Sigmoid colon (tissue), 7 donors: ENCODE data around the gene TBC1D19. TPM values are rescaled to one million over a fixed set of nuclear protein-coding genes. Genes with fewer than 3 reads are reported as not detected.

Experiments
- DNase-seq: peaks from one replicate; pipeline ENCODE4 v3.0.0-alpha.2; 2019
- H3K27ac ChIP-seq, 4 donors: fragments of 200-600 bp; sonication (generic); one replicate each; pipeline ENCODE4 v1.5.1; 2016 to 2019; ENCODE audit warnings: mild to moderate bottlenecking in 1 of 4
- H3K27me3 ChIP-seq, 3 donors: fragments of 200-600 bp; sonication (generic); one replicate each; pipeline ENCODE4 v1.5.1; 2019; ENCODE audit warnings: mild to moderate bottlenecking in 1 of 3
- H3K36me3 ChIP-seq, 4 donors: fragments of 200-600 bp; sonication (generic); one replicate each; pipeline ENCODE4 v1.5.1; 2016 to 2019
- H3K4me1 ChIP-seq, 4 donors: fragments of 200-600 bp; sonication (generic); one replicate each; pipeline ENCODE4 v1.5.1; 2017 to 2019
- H3K4me3 ChIP-seq, 4 donors: fragments of 200-600 bp; sonication (generic); one replicate each; pipeline ENCODE4 v1.5.1; 2017 to 2019; ENCODE audit warnings: mild to moderate bottlenecking in 2 of 4, moderate library complexity in 1 of 4
- H3K9me3 ChIP-seq, 4 donors: fragments of 200-600 bp in 3 of 4; sonication (generic) in 3 of 4; one replicate each; pipeline versions ENCODE4 v1.5.1 to v1.6.1; 2013 to 2019
- CTCF ChIP-seq, 4 experiments: fragments of 450-650 bp in 3 of 4; fragments of 200-600 bp in 1 of 4; IDR thresholded peaks; one replicate each; pipeline ENCODE4 v1.5.1; 2016 to 2019; ENCODE audit warnings: antibody characterized with exemption in 4 of 4, mild to moderate bottlenecking in 3 of 4, moderate library complexity in 2 of 4
- EP300 ChIP-seq, 4 donors: sonication (generic); formaldehyde crosslinking; IDR thresholded peaks; one replicate each; pipeline ENCODE4 v1.6.1; 2017; ENCODE audit warnings: antibody characterized with exemption in 4 of 4
- POLR2A ChIP-seq, 2 donors: fragments of 450-650 bp; IDR thresholded peaks; one replicate each; pipeline ENCODE4 v1.6.1; 2016; ENCODE audit warnings: antibody characterized with exemption in 2 of 2, mild to moderate bottlenecking in 2 of 2, moderate library complexity in 2 of 2
- POLR2AphosphoS5 ChIP-seq, 4 donors: sonication (generic); formaldehyde crosslinking; IDR thresholded peaks; one replicate each; pipeline ENCODE4 v1.6.1; 2017; ENCODE audit warnings: antibody characterized with exemption in 4 of 4
- WGBS, 2 donors: extraction: QIAGEN DNeasy Blood & Tissue Kit; methylation state at CpG; one replicate each; pipeline ENCODE4 v1.1.7; 2013; 5-methylcytosine and 5-hydroxymethylcytosine counted together
- intact Hi-C: fragments of 100-400 bp; cut with DNase I; formaldehyde crosslinking; loops from one replicate; pipeline ENCODE4 v1.15.1; 2023
- polyA plus RNA-seq, 3 donors: library from polyadenylated mRNA; stranded (reverse); fragments of 200-250 nt; gene quantifications; one replicate each; pipeline ENCODE4 v1.2.3, GENCODE V29; 2013
- total RNA-seq, 4 donors: library from RNA; depleted of rRNA; stranded (reverse); fragments of >200 nt; gene quantifications; one replicate each; pipeline ENCODE4 v1.1.0, GENCODE V29; 2016
- donor health status: healthy with polysubstance abuse.
- donor health status: Bipolar disorder and iron deficiency.
- donor health status: healthy.

Gene TBC1D19
- total and polyA plus RNA-seq, 7 donors: 1.4 to 31.8 (median 21.6) TPM

GRCh38 chr4:26724534-26724933 is 140.7 kb downstream of the TBC1D19 start:
- Histone ChIP-seq H3K27me3 (no peaks in the 10 kb centered on the region), H3K27ac (no peak overlapping the region), H3K9me3 (no peaks in the 10 kb centered on the region), H3K4me1 (no peaks in the 10 kb centered on the region), H3K4me3 (no peak overlapping the region), H3K36me3 (peaks cover 0 to 5% (median 0%) of the 10 kb centered on the region in 4 donors)
- no peak for TF ChIP-seq POLR2AphosphoS5 (IDR thresholded peaks at IDR 0.05)
- no peak for TF ChIP-seq EP300 (IDR thresholded peaks at IDR 0.05)
- no peak for TF ChIP-seq CTCF (IDR thresholded peaks at IDR 0.05)
- TF ChIP-seq POLR2A (IDR thresholded peaks at IDR 0.05): no peak
- intact Hi-C loops: loop anchor here (5.0 kb wide), 3 partner anchors 307 to 697 kb away; no protein-coding TSS in a partner anchor
- DNase-seq: no peak

GRCh38 chr4:26726655-26727387 is 142.9 kb downstream of the TBC1D19 start:
- TF ChIP-seq EP300 (IDR thresholded peaks at IDR 0.05): no peak
- no peak for TF ChIP-seq POLR2AphosphoS5 (IDR thresholded peaks at IDR 0.05)
- TF ChIP-seq POLR2A (IDR thresholded peaks at IDR 0.05): no peak
- TF ChIP-seq CTCF (IDR thresholded peaks at IDR 0.05): no peak
- no peak overlapping the region for H3K4me3 ChIP-seq
- H3K27ac ChIP-seq: no peak overlapping the region
- intact Hi-C loops: no loop called here
- no peaks in the 10 kb centered on the region for H3K27me3 ChIP-seq
- peaks cover 0 to 5% (median 4%) of the 10 kb centered on the region in 4 donors for H3K36me3 ChIP-seq
- no peak for DNase-seq
- H3K4me1 ChIP-seq: no peaks in the 10 kb centered on the region
- WGBS, 2 donors: 93 to 94% methylated on average over 6 of the region's 6 CpGs
- no peaks in the 10 kb centered on the region for H3K9me3 ChIP-seq

GRCh38 chr4:26727844-26728243 is 144.0 kb downstream of the TBC1D19 start:
- Histone ChIP-seq H3K9me3 (no peaks in the 10 kb centered on the region), H3K27me3 (no peaks in the 10 kb centered on the region), H3K4me3 (no peak overlapping the region), H3K36me3 (peaks cover 0 to 5% (median 4%) of the 10 kb centered on the region in 4 donors), H3K27ac (no peak overlapping the region), H3K4me1 (no peaks in the 10 kb centered on the region)
- intact Hi-C loops: no loop called here
- no peak for TF ChIP-seq CTCF (IDR thresholded peaks at IDR 0.05)
- TF ChIP-seq POLR2A (IDR thresholded peaks at IDR 0.05): no peak
- no peak for TF ChIP-seq EP300 (IDR thresholded peaks at IDR 0.05)
- no peak for TF ChIP-seq POLR2AphosphoS5 (IDR thresholded peaks at IDR 0.05)
- no peak for DNase-seq

- Histone ChIP-seq H3K36me3 (peaks cover 0 to 5% (median 4%) of the 10 kb centered on the region in 4 donors), H3K27ac (no peak overlapping the region), H3K4me3 (no peak overlapping the region), H3K9me3 (no peaks in the 10 kb centered on the region), H3K4me1 (no peaks in the 10 kb centered on the region), H3K27me3 (no peaks in the 10 kb centered on the region)
- 65 to 79% methylated on average over 3 of the region's 3 CpGs for WGBS, 2 donors
- DNase-seq: no peak
- intact Hi-C loops: no loop called here
- TF ChIP-seq CTCF (IDR thresholded peaks at IDR 0.05) (no peak), EP300 (IDR thresholded peaks at IDR 0.05) (no peak), POLR2A (IDR thresholded peaks at IDR 0.05) (no peak), POLR2AphosphoS5 (IDR thresholded peaks at IDR 0.05) (no peak)
Observed at GRCh38 chr4:26729027-26729426, 145.1 kb downstream of the TBC1D19 start.

- WGBS, 2 donors: 0 to 1% methylated on average over 1 of the region's 1 CpG
- intact Hi-C loops: no loop called here
- no peak for TF ChIP-seq POLR2AphosphoS5 (IDR thresholded peaks at IDR 0.05)
- TF ChIP-seq POLR2A (IDR thresholded peaks at IDR 0.05): no peak
- TF ChIP-seq CTCF (IDR thresholded peaks at IDR 0.05): no peak
- TF ChIP-seq EP300 (IDR thresholded peaks at IDR 0.05): no peak
- Histone ChIP-seq H3K27ac (no peak overlapping the region), H3K4me1 (no peaks in the 10 kb centered on the region), H3K9me3 (no peaks in the 10 kb centered on the region), H3K27me3 (no peaks in the 10 kb centered on the region), H3K4me3 (no peak overlapping the region), H3K36me3 (peaks cover 0 to 5% (median 4%) of the 10 kb centered on the region in 4 donors)
- DNase-seq: no peak
Observed at GRCh38 chr4:26729547-26729946, 145.7 kb downstream of the TBC1D19 start.
